Stimulated activated CD4-positive, alpha-beta T cell treated with anti-CD3 and anti-CD28 coated beads, Interleukin-4, amount 100 ng/mL, for 1 hour (primary cell): ENCODE results near the gene ABHD8.
"Not testable (repeated sequence)": the region's sequence is repeated elsewhere in the genome, so short reads cannot be mapped to it uniquely, and the experiment has no call there.

ENCODE experiments used
- DNase-seq: peaks from one replicate; pipeline ENCODE4 v3.0.0-alpha.2; 2020

The ABHD8 gene

GRCh38 chr19:17319473-17320238, 16.4 kb upstream of the ABHD8 start:
- DNase-seq = no peak

- DNase-seq = no peak
These were observed 15.7 kb upstream of the ABHD8 start for GRCh38 chr19:17318966-17319365.

- no peak for DNase-seq
These were observed 10.9 kb upstream of the ABHD8 start for GRCh38 chr19:17314007-17314593.

- no peak for DNase-seq
These were observed 9.2 kb upstream of the ABHD8 start for GRCh38 chr19:17312189-17313113.

- no peak for DNase-seq
These were observed 8.4 kb upstream of the ABHD8 start for GRCh38 chr19:17311455-17312188.

- no peak for DNase-seq
These were observed 6.8 kb upstream of the ABHD8 start for GRCh38 chr19:17309965-17310461.

- peak; percentile 96 for DNase-seq
These were observed 6.2 kb upstream of the ABHD8 start, which contains the start of gene DDA1 for GRCh38 chr19:17309198-17309964. TSS of gene DDA1 (plus strand) at chr19:17309563. CDS start at chr19:17309655, 92 bp downstream.

GRCh38 chr19:17307876-17308377, 4.7 kb upstream of the ABHD8 start:
- DNase-seq = no peak

GRCh38 chr19:17306285-17306714, 3.1 kb upstream of the ABHD8 start:
- DNase-seq = no peak

- peak; percentile 91 for DNase-seq
These were observed 2.5 kb upstream of the ABHD8 start, which contains the start of gene MRPL34 for GRCh38 chr19:17305517-17306284. TSS of gene MRPL34 (plus strand) at chr19:17305872. CDS start at chr19:17305893, 21 bp downstream.

- DNase-seq = no peak
These were observed 1.9 kb upstream of the ABHD8 start for GRCh38 chr19:17305216-17305516.

- no peak for DNase-seq
These were observed 1.4 kb upstream of the ABHD8 start for GRCh38 chr19:17304386-17305215.

- DNase-seq = no peak
These were observed 679 bp upstream of the ABHD8 start for GRCh38 chr19:17303940-17304267.

GRCh38 chr19:17302391-17303166, 646 bp downstream of the ABHD8 start:
- DNase-seq = peak; percentile 42

GRCh38 chr19:17300992-17301619, 2.1 kb downstream of the ABHD8 start:
- DNase-seq = no peak

- no peak for DNase-seq
These were observed 6.2 kb downstream of the ABHD8 start for GRCh38 chr19:17296976-17297375.

GRCh38 chr19:17296273-17296672, 7.0 kb downstream of the ABHD8 start:
- DNase-seq = no peak

GRCh38 chr19:17295551-17295950, 7.7 kb downstream of the ABHD8 start:
- not testable (repeated sequence) for DNase-seq
